ENCODE results near the gene MEGF8. TPM values are rescaled to one million over a fixed set of nuclear protein-coding genes. Genes with fewer than 3 reads are reported as not detected.

MEGF8 gene
- total and polyA plus RNA-seq, 9 of the 15 experiments (the other 6 are each of a cell fraction or from before 2014, with no cell fraction given), result 0.28 to 13.1 (median 3.0) TPM

GRCh38 chr19:42322305-42322704, 3.1 kb upstream of the MEGF8 start (continued):
- TF ChIP-seq BCLAF1 (IDR thresholded peaks at IDR 0.05; ENCODE audit: borderline replicate concordance in 1 of 2, control insufficient read depth in 1 of 2, low read depth in 2 of 2, low read length in 1 of 2) (no peak), ZNF121 (CRISPR knock-in tag; conservative IDR thresholded peaks at IDR 0.05) (no peak), CREB1 (IDR thresholded peaks at IDR 0.05) (no peak), CREB1 (CRISPR knock-in tag; IDR thresholded peaks at IDR 0.05) (no peak), MNT (conservative IDR thresholded peaks at IDR 0.05) (no peak), FIP1L1 (IDR thresholded peaks at IDR 0.05; ENCODE audit: low read depth, low read length, poor library complexity, severe bottlenecking) (no peak), NFYB (IDR thresholded peaks at IDR 0.05; ENCODE audit: extremely low read depth, insufficient read length) (no peak), THRB (CRISPR knock-in tag; conservative IDR thresholded peaks at IDR 0.05) (no peak), C11orf30 (IDR thresholded peaks at IDR 0.05; ENCODE audit: low read depth) (no peak), EP400 (IDR thresholded peaks at IDR 0.05) (no peak), ZNF3 (CRISPR knock-in tag; IDR thresholded peaks at IDR 0.05) (no peak), COPS2 (conservative IDR thresholded peaks at IDR 0.05) (no peak), ATF2 (CRISPR knock-in tag; IDR thresholded peaks at IDR 0.05) (no peak), ARID2 (IDR thresholded peaks at IDR 0.05) (no peak), FOXP1 (CRISPR knock-in tag; IDR thresholded peaks at IDR 0.05) (no peak)

Measured in K562 (cell line).